HG02840 (cell line): ENCODE measurements around the gene HIP1R.
"Not testable (repeated sequence)": the region's sequence is repeated elsewhere in the genome, so short reads cannot be mapped to it uniquely, and the experiment has no call there.

Experiments used
- ATAC-seq: cut with Tn5 transposase; IDR thresholded peaks from one replicate; pipeline ENCODE4 v1.9.1; 2021; ENCODE audit warnings: mild to moderate bottlenecking, moderate library complexity, moderate number of reproducible peaks; ENCODE audit not compliant: unreplicated experiment, low FRiP score

The HIP1R gene

GRCh38 chr12:122889761-122890520 lies 54.7 kb downstream of the HIP1R start:
- no peak for ATAC-seq

- no peak for ATAC-seq
Observed at GRCh38 chr12:122891661-122892525, 56.6 kb downstream of the HIP1R start.

- not testable (repeated sequence) for ATAC-seq
Observed at GRCh38 chr12:122892724-122893123, 57.5 kb downstream of the HIP1R start.

- no peak for ATAC-seq
Observed at GRCh38 chr12:122893208-122894153, 58.2 kb downstream of the HIP1R start.

- no peak for ATAC-seq
Observed at GRCh38 chr12:122894193-122895121, 59.2 kb downstream of the HIP1R start.

GRCh38 chr12:122895320-122895703 lies 60.1 kb downstream of the HIP1R start:
- ATAC-seq, result no peak

- ATAC-seq, result peak; percentile 54
Observed at GRCh38 chr12:122895704-122896636, 60.7 kb downstream of the HIP1R start, which contains the start of gene VPS37B. VPS37B (minus strand) TSS chr12:122896124; CDS start chr12:122896062, 62 bp downstream.

- no peak for ATAC-seq
Observed at GRCh38 chr12:122896662-122897061, 61.4 kb downstream of the HIP1R start.

- ATAC-seq, result no peak
Observed at GRCh38 chr12:122899887-122900286, 64.6 kb downstream of the HIP1R start.

- no peak for ATAC-seq
Observed at GRCh38 chr12:122902854-122903692, 67.8 kb downstream of the HIP1R start.

GRCh38 chr12:122903693-122904034 lies 68.4 kb downstream of the HIP1R start:
- no peak for ATAC-seq

GRCh38 chr12:122905258-122905657 lies 70.0 kb downstream of the HIP1R start:
- not testable (repeated sequence) for ATAC-seq

- ATAC-seq, result no peak
Observed at GRCh38 chr12:122908915-122909314, 73.7 kb downstream of the HIP1R start.

GRCh38 chr12:122909442-122910288 lies 74.4 kb downstream of the HIP1R start:
- ATAC-seq, result no peak
